Effector memory CD4-positive, alpha-beta T cell (primary cell): ENCODE measurements around the gene PPIF.
A peak's percentile ranks its signal among the peaks of the same experiment; 100 is the strongest.

Source experiments
- DNase-seq, 3 donors: peaks; one replicate each; pipeline ENCODE4 v3.0.0-alpha.2; 2020
- H3K27ac ChIP-seq: 2 replicates; pipeline ENCODE4 v1.7.0; 2013; ENCODE audit warnings: mild to moderate bottlenecking, low read length, moderate library complexity; ENCODE audit not compliant: insufficient read depth, poor library complexity, severe bottlenecking
- H3K27me3 ChIP-seq: replicated peaks from 2 replicates; pipeline ENCODE4 v1.7.0; 2013; ENCODE audit warnings: mild to moderate bottlenecking, low read length; ENCODE audit not compliant: insufficient read depth, control insufficient read depth, poor library complexity, severe bottlenecking
- H3K36me3 ChIP-seq: 2 replicates; pipeline ENCODE4 v1.7.0; 2013; ENCODE audit warnings: mild to moderate bottlenecking, low read length, moderate library complexity; ENCODE audit not compliant: control insufficient read depth, insufficient read depth
- H3K4me1 ChIP-seq: 2 replicates; pipeline ENCODE4 v1.7.0; 2013; ENCODE audit warnings: low read length, mild to moderate bottlenecking; ENCODE audit not compliant: control insufficient read depth, insufficient read depth, poor library complexity, severe bottlenecking
- H3K4me3 ChIP-seq: 2 replicates; pipeline ENCODE4 v1.7.0; 2013; ENCODE audit warnings: low read length, low read depth, mild to moderate bottlenecking; ENCODE audit not compliant: insufficient read depth, poor library complexity, severe bottlenecking
- H3K9me3 ChIP-seq: 2 replicates; pipeline ENCODE4 v1.7.0; 2013; ENCODE audit warnings: mild to moderate bottlenecking, low read length, moderate library complexity; ENCODE audit not compliant: control insufficient read depth

PPIF gene

GRCh38 chr10:79339266-79339665 lies 8.0 kb upstream of the PPIF start:
- no peak overlapping the region for H3K4me3 ChIP-seq
- no peak overlapping the region for H3K27ac ChIP-seq
- H3K27me3 ChIP-seq = no peaks in the 10 kb centered on the region
- H3K36me3 ChIP-seq = no peaks in the 10 kb centered on the region
- no peaks in the 10 kb centered on the region for H3K4me1 ChIP-seq
- H3K9me3 ChIP-seq = no peaks in the 10 kb centered on the region
- DNase-seq = no peak

GRCh38 chr10:79340646-79341244 lies 6.5 kb upstream of the PPIF start:
- no peak for DNase-seq
- H3K4me3 ChIP-seq = no peak overlapping the region
- H3K36me3 ChIP-seq = no peaks in the 10 kb centered on the region
- no peaks in the 10 kb centered on the region for H3K4me1 ChIP-seq
- H3K9me3 ChIP-seq = no peaks in the 10 kb centered on the region
- H3K27me3 ChIP-seq = no peaks in the 10 kb centered on the region
- no peak overlapping the region for H3K27ac ChIP-seq

- DNase-seq = no peak
These were observed 4.9 kb upstream of the PPIF start for GRCh38 chr10:79342295-79342761.

GRCh38 chr10:79342811-79343561 lies 4.3 kb upstream of the PPIF start:
- no peaks in the 10 kb centered on the region for H3K9me3 ChIP-seq
- no peak overlapping the region for H3K4me3 ChIP-seq
- DNase-seq = no peak

More at GRCh38 chr10:79342295-79342761, 4.9 kb upstream of the PPIF start:
- Histone ChIP-seq H3K4me1 (peaks cover 4% of the 10 kb centered on the region), H3K36me3 (no peaks in the 10 kb centered on the region), H3K27ac (no peak overlapping the region), H3K9me3 (no peaks in the 10 kb centered on the region), H3K27me3 (no peaks in the 10 kb centered on the region), H3K4me3 (no peak overlapping the region)

GRCh38 chr10:79344502-79345195 lies 2.6 kb upstream of the PPIF start:
- no peak for DNase-seq
- Histone ChIP-seq H3K27me3 (no peaks in the 10 kb centered on the region), H3K4me1 (peaks cover 27% of the 10 kb centered on the region), H3K4me3 (no peak overlapping the region), H3K9me3 (no peaks in the 10 kb centered on the region), H3K27ac (no peak overlapping the region), H3K36me3 (peaks cover 4% of the 10 kb centered on the region)

More at GRCh38 chr10:79342811-79343561, 4.3 kb upstream of the PPIF start:
- Histone ChIP-seq H3K4me1 (peaks cover 10% of the 10 kb centered on the region), H3K36me3 (no peaks in the 10 kb centered on the region), H3K27me3 (no peaks in the 10 kb centered on the region), H3K27ac (no peak overlapping the region)

- Histone ChIP-seq H3K27me3 (no peaks in the 10 kb centered on the region), H3K4me1 (peaks cover 27% of the 10 kb centered on the region), H3K9me3 (no peaks in the 10 kb centered on the region), H3K4me3 (no peak overlapping the region), H3K36me3 (peaks cover 11% of the 10 kb centered on the region), H3K27ac (no peak overlapping the region)
- no peak for DNase-seq
These were observed 1.8 kb upstream of the PPIF start for GRCh38 chr10:79345241-79346011.

GRCh38 chr10:79346012-79346340 lies 1.3 kb upstream of the PPIF start:
- H3K9me3 ChIP-seq = no peaks in the 10 kb centered on the region
- no peak overlapping the region for H3K27ac ChIP-seq
- H3K4me1 ChIP-seq = peaks cover 27% of the 10 kb centered on the region
- no peaks in the 10 kb centered on the region for H3K27me3 ChIP-seq
- H3K36me3 ChIP-seq = peaks cover 17% of the 10 kb centered on the region
- no peak overlapping the region for H3K4me3 ChIP-seq
- DNase-seq = no peak

- no peaks in the 10 kb centered on the region for H3K9me3 ChIP-seq
- DNase-seq = no peak
- no peak overlapping the region for H3K4me3 ChIP-seq
- peak overlapping the region; percentile 83 for H3K27ac ChIP-seq
- H3K27me3 ChIP-seq = no peaks in the 10 kb centered on the region
- peaks cover 27% of the 10 kb centered on the region for H3K4me1 ChIP-seq
- peaks cover 22% of the 10 kb centered on the region for H3K36me3 ChIP-seq
These were observed 662 bp upstream of the PPIF start for GRCh38 chr10:79346388-79347225.

GRCh38 chr10:79347894-79348639 lies 798 bp downstream of the PPIF start:
- Histone ChIP-seq H3K9me3 (no peaks in the 10 kb centered on the region), H3K4me1 (peaks cover 27% of the 10 kb centered on the region)

More at GRCh38 chr10:79347894-79348639, 798 bp downstream of the PPIF start:
- Histone ChIP-seq H3K27me3 (no peaks in the 10 kb centered on the region), H3K36me3 (peaks cover 36% of the 10 kb centered on the region), H3K4me3 (peak overlapping the region; percentile 70), H3K27ac (peak overlapping the region; percentile 83)
- DNase-seq = peak; percentile 52 to 63 (median 59)
